OCI-LY7 (cell line): Measurements from ENCODE around the gene HBM.

Experiments
- CTCF ChIP-seq: fragments of 200-600 bp; sonication (generic); conservative IDR thresholded peaks from 2 replicates; pipeline ENCODE4 v1.5.1; 2014; ENCODE audit warnings: mild to moderate bottlenecking, antibody characterized with exemption, low read length, moderate library complexity, mixed read lengths
- EZH2phosphoT487 ChIP-seq: fragments of 200-600 bp; sonication (generic); IDR thresholded peaks from 2 replicates; pipeline ENCODE4 v1.6.1; 2018; ENCODE audit warnings: low read depth, borderline replicate concordance, mild to moderate bottlenecking, mixed run types, antibody characterized with exemption, low read length, moderate library complexity, mixed read lengths

- TF ChIP-seq CTCF (no peak), EZH2phosphoT487 (no peak)
These were observed 19.4 kb downstream of the HBM start for GRCh38 chr16:185213-185612.
